NB4 (cell line): ENCODE measurements around the gene LSG1.

Source experiments
- DNase-seq: peaks from one replicate; pipeline ENCODE4 v3.0.0; 2010; ENCODE audit warnings: low read depth
- H3K4me3 ChIP-seq: one replicate; pipeline ENCODE4 v1.5.1; 2011; ENCODE audit warnings: mild to moderate bottlenecking, low read depth, low read length, moderate library complexity
- CTCF ChIP-seq: IDR thresholded peaks from one replicate; pipeline ENCODE4 v1.5.1; 2012; ENCODE audit warnings: low read depth, low read length
- MAX ChIP-seq: IDR thresholded peaks from 2 replicates; pipeline ENCODE4 v1.6.1; 2011; ENCODE audit warnings: low read depth, low read length
- MYC ChIP-seq: IDR thresholded peaks from 2 replicates; pipeline ENCODE4 v1.6.1; 2011; ENCODE audit warnings: low read depth, low read length
- POLR2A ChIP-seq: IDR thresholded peaks from 2 replicates; pipeline ENCODE4 v1.6.1; 2011; ENCODE audit warnings: mild to moderate bottlenecking; ENCODE audit not compliant: insufficient read length; ENCODE audit errors: extremely low read depth

LSG1 gene

GRCh38 chr3:194671900-194672808 lies at the start of gene LSG1:
Gene LSG1, minus strand, starts transcription at chr3:194672191. Its CDS starts 29 bp downstream, at chr3:194672162.
- peak within 1 kb of the TSS; percentile 98 for H3K4me3 ChIP-seq
- peak; percentile 69 for TF ChIP-seq MAX
- peak; percentile 51 for TF ChIP-seq MYC
- TF ChIP-seq CTCF: no peak
- no peak for TF ChIP-seq POLR2A
- peak; percentile 96 for DNase-seq

- TF ChIP-seq CTCF (no peak), MYC (no peak), MAX (no peak), POLR2A (no peak)
- H3K4me3 ChIP-seq: no peak overlapping the region
- DNase-seq: no peak
Measured at GRCh38 chr3:194720048-194720447, 48.1 kb upstream of the LSG1 start.

- no peak overlapping the region for H3K4me3 ChIP-seq
- DNase-seq: no peak
- no peak for TF ChIP-seq POLR2A
- no peak for TF ChIP-seq MAX
Measured at GRCh38 chr3:194718079-194718478, 46.1 kb upstream of the LSG1 start.

- DNase-seq: no peak
- H3K4me3 ChIP-seq: no peak overlapping the region
- TF ChIP-seq MYC (no peak), CTCF (no peak), POLR2A (no peak), MAX (no peak)
Measured at GRCh38 chr3:194715022-194715800, 43.2 kb upstream of the LSG1 start.

- no peak overlapping the region for H3K4me3 ChIP-seq
- no peak for TF ChIP-seq POLR2A
- no peak for TF ChIP-seq CTCF
- TF ChIP-seq MAX: no peak
- TF ChIP-seq MYC: no peak
- no peak for DNase-seq
Measured at GRCh38 chr3:194714564-194714963, 42.6 kb upstream of the LSG1 start.

- H3K4me3 ChIP-seq: no peak overlapping the region
- TF ChIP-seq CTCF (no peak), MYC (no peak), POLR2A (no peak), MAX (no peak)
- no peak for DNase-seq
Measured at GRCh38 chr3:194714137-194714455, 42.1 kb upstream of the LSG1 start.
